Measurements from ENCODE around the gene KRT80. TPM values are rescaled to one million over a fixed set of nuclear protein-coding genes. Genes with fewer than 3 reads are reported as not detected.
A peak's percentile ranks its signal among the peaks of the same experiment; 100 is the strongest.

KRT80 gene
- polyA plus RNA-seq, 1 donor (not counting 4 experiments of a cell fraction or from before 2014, with no cell fraction given) = 4.1 TPM

- DNase-seq (ENCODE audit: low read depth, low spot score) = no peak
- Histone ChIP-seq H2AFZ (ENCODE audit: control insufficient read depth, low read length) (no peak overlapping the region), H3K36me3 (ENCODE audit: control insufficient read depth in 2 of 2, extremely low read depth in 1 of 2, insufficient read depth in 2 of 2, low read length in 2 of 2) (no peaks in the 10 kb centered on the region), H3K4me1 (ENCODE audit: control insufficient read depth, extremely low read depth, insufficient read depth, low read length) (peaks cover 48% of the 10 kb centered on the region), H3K9me3 (ENCODE audit: control insufficient read depth, low read depth, low read length) (no peaks in the 10 kb centered on the region), H3K27me3 (ENCODE audit: control insufficient read depth, extremely low read depth, insufficient read depth, low read length) (no peaks in the 10 kb centered on the region), H3K4me2 (ENCODE audit: control insufficient read depth, extremely low read depth, insufficient read depth, low read depth, low read length) (peak overlapping the region; percentile 53), H3K27ac (ENCODE audit: control insufficient read depth, insufficient read depth, low read length) (peak overlapping the region; percentile 39), H3K9me1 (ENCODE audit: control insufficient read depth, extremely low read depth, insufficient read depth, low read length) (no peaks in the 10 kb centered on the region), H4K20me1 (ENCODE audit: control insufficient read depth, extremely low read depth, insufficient read depth, low read length) (no peaks in the 10 kb centered on the region), H3K9ac (ENCODE audit: control insufficient read depth, extremely low read depth, insufficient read depth, low read length) (peak overlapping the region; percentile 57), H3K79me2 (ENCODE audit: control insufficient read depth, insufficient read depth, low read length) (no peaks in the 10 kb centered on the region), H3K4me3 (ENCODE audit: control insufficient read depth in 2 of 3, extremely low read depth in 1 of 3, insufficient read depth in 2 of 3, low read depth in 1 of 3, low read length in 3 of 3) (no peak overlapping the region)
- TF ChIP-seq CTCF (optimal IDR thresholded peaks at IDR 0.05 in 1 of 3, IDR thresholded peaks at IDR 0.05 in 1 of 3, conservative IDR thresholded peaks at IDR 0.05 in 1 of 3; ENCODE audit: extremely low read depth in 1 of 3, insufficient read depth in 2 of 3, low read length in 3 of 3) = no peak
- no peak for TF ChIP-seq EZH2 (IDR thresholded peaks at IDR 0.05; ENCODE audit: low read length)
- no peak for FAIRE-seq
- dilution Hi-C loops (cut with MboI; ENCODE audit: extremely low pct_ligation_motif_present, low sequenced_read_pairs) = no loop called here
Observed at GRCh38 chr12:52182898-52183543, 8.8 kb downstream of the KRT80 start.

GRCh38 chr12:52182384-52182783 is 9.4 kb downstream of the KRT80 start:
- no peak for FAIRE-seq
- Histone ChIP-seq H3K9me1 (ENCODE audit: control insufficient read depth, extremely low read depth, insufficient read depth, low read length) (no peaks in the 10 kb centered on the region), H3K36me3 (ENCODE audit: control insufficient read depth in 2 of 2, extremely low read depth in 1 of 2, insufficient read depth in 2 of 2, low read length in 2 of 2) (no peaks in the 10 kb centered on the region), H2AFZ (ENCODE audit: control insufficient read depth, low read length) (no peak overlapping the region), H3K9me3 (ENCODE audit: control insufficient read depth, low read depth, low read length) (no peaks in the 10 kb centered on the region), H3K27ac (ENCODE audit: control insufficient read depth, insufficient read depth, low read length) (no peak overlapping the region), H3K79me2 (ENCODE audit: control insufficient read depth, insufficient read depth, low read length) (no peaks in the 10 kb centered on the region), H3K27me3 (ENCODE audit: control insufficient read depth, extremely low read depth, insufficient read depth, low read length) (no peaks in the 10 kb centered on the region), H3K4me2 (ENCODE audit: control insufficient read depth, extremely low read depth, insufficient read depth, low read depth, low read length) (no peak overlapping the region), H3K9ac (ENCODE audit: control insufficient read depth, extremely low read depth, insufficient read depth, low read length) (no peak overlapping the region), H3K4me3 (ENCODE audit: control insufficient read depth in 2 of 3, extremely low read depth in 1 of 3, insufficient read depth in 2 of 3, low read depth in 1 of 3, low read length in 3 of 3) (no peak overlapping the region), H4K20me1 (ENCODE audit: control insufficient read depth, extremely low read depth, insufficient read depth, low read length) (no peaks in the 10 kb centered on the region), H3K4me1 (ENCODE audit: control insufficient read depth, extremely low read depth, insufficient read depth, low read length) (peaks cover 48% of the 10 kb centered on the region)
- TF ChIP-seq CTCF (optimal IDR thresholded peaks at IDR 0.05 in 1 of 3, IDR thresholded peaks at IDR 0.05 in 1 of 3, conservative IDR thresholded peaks at IDR 0.05 in 1 of 3; ENCODE audit: extremely low read depth in 1 of 3, insufficient read depth in 2 of 3, low read length in 3 of 3) (no peak), EZH2 (IDR thresholded peaks at IDR 0.05; ENCODE audit: low read length) (no peak)
- no peak for DNase-seq (ENCODE audit: low read depth, low spot score)
- dilution Hi-C loops (cut with MboI; ENCODE audit: extremely low pct_ligation_motif_present, low sequenced_read_pairs) = no loop called here
